Measurements from ENCODE around the gene LDB1. TPM values are rescaled to one million over a fixed set of nuclear protein-coding genes. Genes with fewer than 3 reads are reported as not detected.

Gene LDB1, protein sequence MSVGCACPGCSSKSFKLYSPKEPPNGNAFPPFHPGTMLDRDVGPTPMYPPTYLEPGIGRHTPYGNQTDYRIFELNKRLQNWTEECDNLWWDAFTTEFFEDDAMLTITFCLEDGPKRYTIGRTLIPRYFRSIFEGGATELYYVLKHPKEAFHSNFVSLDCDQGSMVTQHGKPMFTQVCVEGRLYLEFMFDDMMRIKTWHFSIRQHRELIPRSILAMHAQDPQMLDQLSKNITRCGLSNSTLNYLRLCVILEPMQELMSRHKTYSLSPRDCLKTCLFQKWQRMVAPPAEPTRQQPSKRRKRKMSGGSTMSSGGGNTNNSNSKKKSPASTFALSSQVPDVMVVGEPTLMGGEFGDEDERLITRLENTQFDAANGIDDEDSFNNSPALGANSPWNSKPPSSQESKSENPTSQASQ
- 29.2 TPM for total RNA-seq

DNA sequence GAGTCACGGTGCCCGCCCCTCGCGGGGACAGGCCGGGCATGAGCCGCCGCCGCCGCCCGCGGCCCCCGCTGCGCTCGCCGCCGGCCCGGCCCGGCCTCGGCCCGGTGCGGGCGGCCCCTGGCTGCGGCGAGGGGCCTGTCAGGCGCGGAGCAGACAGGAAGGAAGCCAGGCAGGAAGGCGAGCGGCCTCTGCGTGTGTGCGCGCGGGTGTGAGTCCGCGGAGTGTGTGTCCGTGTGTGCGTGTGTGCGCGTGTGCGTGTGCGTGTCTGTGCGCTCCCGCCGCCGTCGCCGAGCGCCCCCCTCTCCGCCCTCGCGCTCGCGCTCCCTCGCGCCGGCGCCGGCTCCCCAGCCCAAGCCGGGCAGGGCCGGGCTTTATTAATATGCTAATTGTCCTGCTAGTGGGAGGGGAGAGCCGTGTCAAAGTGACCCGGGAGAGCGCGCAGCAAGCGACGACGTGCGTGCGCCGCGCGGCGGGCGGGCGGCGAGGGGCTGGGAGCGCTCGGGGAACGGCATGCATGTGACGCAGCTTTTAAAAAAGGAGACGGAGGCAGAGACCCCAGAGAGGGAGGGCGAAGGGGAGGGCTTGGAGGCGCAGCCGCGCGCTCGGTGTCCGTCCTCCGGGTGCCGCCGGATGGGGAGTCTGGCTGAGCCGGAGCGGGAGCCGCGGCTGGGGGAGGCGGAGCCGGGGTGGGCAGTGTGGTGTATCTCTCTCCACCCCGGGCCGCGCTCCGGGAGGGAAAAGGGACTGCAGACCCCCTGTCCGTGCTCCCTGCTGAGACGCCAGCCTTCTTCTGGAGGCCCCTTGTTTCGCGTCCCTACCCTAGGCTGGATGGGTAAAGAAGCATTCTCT lies at the start of gene LDB1:
Gene LDB1, minus strand, starts transcription at position 227 of the 849 bp plus-strand sequence. CDS start 258 bp downstream, outside the sequence.
- no peaks in the 10 kb centered on the region for H3K27me3 ChIP-seq (ENCODE audit: control insufficient read depth in 3 of 3, insufficient read depth in 3 of 3, low read length in 3 of 3)
- H3K27ac ChIP-seq (ENCODE audit: low read depth, low read length), result peak within 1 kb of the TSS; percentile 98
- peaks cover 48 to 58% (median 52%) of the 10 kb centered on the region in 3 donors for H3K4me1 ChIP-seq (ENCODE audit: control insufficient read depth in 3 of 3, insufficient read depth in 3 of 3, low read length in 3 of 3)
- H3K9me3 ChIP-seq (ENCODE audit: control insufficient read depth in 3 of 3, low read length in 3 of 3), result no peaks in the 10 kb centered on the region
- H3K9ac ChIP-seq (ENCODE audit: low read depth in 1 of 3, low read length in 3 of 3), result peak within 1 kb of the TSS; percentile 95 to 99 (median 95)
- H3K36me3 ChIP-seq (ENCODE audit: control insufficient read depth in 3 of 3, insufficient read depth in 3 of 3, low read length in 3 of 3), result no peaks in the 10 kb centered on the region
- peak within 1 kb of the TSS; percentile 91 to 96 (median 94) for H3K4me3 ChIP-seq (ENCODE audit: low read length in 3 of 3)

GRCh38 chr10:102167861-102168260 lies 47.7 kb upstream of the LDB1 start:
- Histone ChIP-seq H3K9ac (ENCODE audit: low read depth in 1 of 3, low read length in 3 of 3) (no peak overlapping the region), H3K36me3 (ENCODE audit: control insufficient read depth in 3 of 3, insufficient read depth in 3 of 3, low read length in 3 of 3) (peaks cover 5 to 11% (median 10%) of the 10 kb centered on the region in 3 donors), H3K27me3 (ENCODE audit: control insufficient read depth in 3 of 3, insufficient read depth in 3 of 3, low read length in 3 of 3) (no peaks in the 10 kb centered on the region)

DNA sequence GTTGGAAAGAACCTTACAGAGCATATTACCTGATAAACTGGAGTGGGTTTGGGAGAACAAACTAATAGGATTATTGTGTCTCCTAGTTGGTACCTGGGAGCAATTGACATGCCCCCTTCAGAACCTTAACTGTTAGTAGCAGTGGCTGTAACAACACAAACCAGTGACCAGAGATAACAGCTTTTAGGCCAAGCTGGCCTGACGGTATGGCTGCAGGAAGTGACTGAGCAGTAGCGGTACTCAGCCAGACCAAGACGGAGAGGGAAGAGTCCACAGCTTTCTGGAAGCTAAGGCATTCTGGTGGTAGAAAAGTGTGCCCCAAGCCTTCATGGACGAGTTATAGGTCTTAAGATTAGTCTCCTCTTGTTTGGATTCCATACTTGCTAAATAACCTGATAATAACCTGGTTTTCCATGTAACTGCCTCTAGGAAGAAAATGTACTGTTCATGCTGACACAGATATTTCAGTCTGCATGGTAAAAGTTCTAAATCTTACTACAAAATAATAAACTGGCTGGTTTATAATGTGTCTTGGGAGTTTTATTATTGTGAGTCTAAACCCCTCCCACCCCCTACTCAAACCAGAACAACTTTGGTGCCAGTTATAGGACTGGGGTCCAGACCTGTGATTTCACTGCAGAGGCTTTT lies 43.3 kb upstream of the LDB1 start:
- H3K36me3 ChIP-seq (ENCODE audit: control insufficient read depth in 3 of 3, insufficient read depth in 3 of 3, low read length in 3 of 3), result peaks cover 38 to 54% (median 53%) of the 10 kb centered on the region in 3 donors

More at GRCh38 chr10:102167861-102168260, 47.7 kb upstream of the LDB1 start:
- H3K4me1 ChIP-seq (ENCODE audit: control insufficient read depth in 3 of 3, insufficient read depth in 3 of 3, low read length in 3 of 3), result peaks cover 0 to 7% (median 4%) of the 10 kb centered on the region in 3 donors
- no peak overlapping the region for H3K27ac ChIP-seq (ENCODE audit: low read depth, low read length)
- H3K9me3 ChIP-seq (ENCODE audit: control insufficient read depth in 3 of 3, low read length in 3 of 3), result no peaks in the 10 kb centered on the region
- H3K4me3 ChIP-seq (ENCODE audit: low read length in 3 of 3), result no peak overlapping the region

DNA sequence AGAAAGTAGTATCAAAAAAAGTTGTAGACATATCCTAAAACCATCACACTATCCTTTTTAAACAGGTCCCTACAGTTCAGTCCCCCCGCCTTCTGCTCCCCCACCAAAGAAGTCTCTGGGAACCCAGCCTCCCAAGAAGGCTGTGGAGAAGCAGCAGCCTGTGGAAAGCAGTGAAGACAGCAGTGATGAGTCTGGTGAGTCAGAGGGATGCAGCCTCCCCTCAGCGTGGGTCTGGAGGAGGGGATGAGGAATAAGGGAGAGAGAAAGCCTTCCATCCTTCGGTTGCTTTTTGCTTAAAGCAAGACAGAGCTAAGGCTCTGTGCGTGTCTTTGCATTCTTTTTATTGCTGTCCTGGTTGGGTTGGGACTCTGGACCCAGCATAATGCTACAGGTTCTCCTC lies 39.7 kb upstream of the LDB1 start:
- Histone ChIP-seq H3K4me3 (ENCODE audit: low read length in 3 of 3) (no peak overlapping the region), H3K27me3 (ENCODE audit: control insufficient read depth in 3 of 3, insufficient read depth in 3 of 3, low read length in 3 of 3) (no peaks in the 10 kb centered on the region), H3K4me1 (ENCODE audit: control insufficient read depth in 3 of 3, insufficient read depth in 3 of 3, low read length in 3 of 3) (no peaks in the 10 kb centered on the region), H3K27ac (ENCODE audit: low read depth, low read length) (no peak overlapping the region), H3K36me3 (ENCODE audit: control insufficient read depth in 3 of 3, insufficient read depth in 3 of 3, low read length in 3 of 3) (peaks cover 47 to 78% (median 68%) of the 10 kb centered on the region in 3 donors), H3K9ac (ENCODE audit: low read depth in 1 of 3, low read length in 3 of 3) (no peak overlapping the region), H3K9me3 (ENCODE audit: control insufficient read depth in 3 of 3, low read length in 3 of 3) (no peaks in the 10 kb centered on the region)

More for the DNA sequence above, 43.3 kb upstream of the LDB1 start:
- H3K27me3 ChIP-seq (ENCODE audit: control insufficient read depth in 3 of 3, insufficient read depth in 3 of 3, low read length in 3 of 3), result no peaks in the 10 kb centered on the region
- no peak overlapping the region for H3K27ac ChIP-seq (ENCODE audit: low read depth, low read length)
- H3K4me1 ChIP-seq (ENCODE audit: control insufficient read depth in 3 of 3, insufficient read depth in 3 of 3, low read length in 3 of 3), result no peaks in the 10 kb centered on the region
- H3K9ac ChIP-seq (ENCODE audit: low read depth in 1 of 3, low read length in 3 of 3), result no peak overlapping the region
- H3K9me3 ChIP-seq (ENCODE audit: control insufficient read depth in 3 of 3, low read length in 3 of 3), result no peaks in the 10 kb centered on the region
- H3K4me3 ChIP-seq (ENCODE audit: low read length in 3 of 3), result no peak overlapping the region

GRCh38 chr10:102159051-102159597 lies 39.0 kb upstream of the LDB1 start:
- peaks cover 51 to 78% (median 69%) of the 10 kb centered on the region in 3 donors for H3K36me3 ChIP-seq (ENCODE audit: control insufficient read depth in 3 of 3, insufficient read depth in 3 of 3, low read length in 3 of 3)
- H3K9ac ChIP-seq (ENCODE audit: low read depth in 1 of 3, low read length in 3 of 3), result no peak overlapping the region
- no peaks in the 10 kb centered on the region for H3K9me3 ChIP-seq (ENCODE audit: control insufficient read depth in 3 of 3, low read length in 3 of 3)
- no peak overlapping the region for H3K27ac ChIP-seq (ENCODE audit: low read depth, low read length)
- H3K27me3 ChIP-seq (ENCODE audit: control insufficient read depth in 3 of 3, insufficient read depth in 3 of 3, low read length in 3 of 3), result no peaks in the 10 kb centered on the region
- H3K4me1 ChIP-seq (ENCODE audit: control insufficient read depth in 3 of 3, insufficient read depth in 3 of 3, low read length in 3 of 3), result peaks cover 0 to 6% (median 0%) of the 10 kb centered on the region in 3 donors
- H3K4me3 ChIP-seq (ENCODE audit: low read length in 3 of 3), result no peak overlapping the region

- Histone ChIP-seq H3K27ac (ENCODE audit: low read depth, low read length) (no peak overlapping the region), H3K27me3 (ENCODE audit: control insufficient read depth in 3 of 3, insufficient read depth in 3 of 3, low read length in 3 of 3) (no peaks in the 10 kb centered on the region), H3K4me1 (ENCODE audit: control insufficient read depth in 3 of 3, insufficient read depth in 3 of 3, low read length in 3 of 3) (peaks cover 7 to 17% (median 9%) of the 10 kb centered on the region in 3 donors), H3K36me3 (ENCODE audit: control insufficient read depth in 3 of 3, insufficient read depth in 3 of 3, low read length in 3 of 3) (peaks cover 46 to 61% (median 53%) of the 10 kb centered on the region in 3 donors), H3K9ac (ENCODE audit: low read depth in 1 of 3, low read length in 3 of 3) (no peak overlapping the region), H3K9me3 (ENCODE audit: control insufficient read depth in 3 of 3, low read length in 3 of 3) (no peaks in the 10 kb centered on the region), H3K4me3 (ENCODE audit: low read length in 3 of 3) (no peak overlapping the region)
These were observed 37.1 kb upstream of the LDB1 start for GRCh38 chr10:102157224-102157623.

DNA sequence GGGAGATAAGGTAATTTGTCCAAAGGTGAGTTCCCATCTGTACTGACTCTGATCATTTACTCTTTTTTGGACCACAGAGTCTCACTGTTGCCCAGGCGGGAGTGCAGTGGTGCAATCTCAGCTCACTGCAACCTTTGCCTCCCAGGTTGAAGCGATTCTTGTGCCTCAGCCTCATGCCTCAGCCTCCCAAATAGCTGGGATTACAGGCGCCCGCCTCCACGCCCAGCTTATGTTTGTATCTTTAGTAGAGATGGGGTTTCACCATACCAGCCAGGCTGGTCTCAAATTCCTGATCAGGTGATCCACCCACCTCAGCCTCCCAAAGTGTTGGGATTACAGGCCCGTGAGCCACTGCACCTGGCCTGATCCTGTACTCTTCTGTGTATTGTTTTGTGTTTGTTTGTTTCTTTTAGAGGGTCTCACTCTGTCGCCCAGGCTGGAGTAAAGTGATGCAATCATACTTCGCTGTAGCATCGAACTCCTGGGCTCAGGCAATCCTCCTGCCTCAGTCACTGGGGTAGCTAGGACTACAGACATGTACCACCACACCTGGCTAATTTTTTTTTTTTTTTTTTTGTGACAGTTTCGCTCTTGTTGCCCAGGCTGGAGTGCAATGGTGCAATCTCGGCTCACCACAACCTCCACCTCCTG lies 34.4 kb upstream of the LDB1 start:
- Histone ChIP-seq H3K36me3 (ENCODE audit: control insufficient read depth in 3 of 3, insufficient read depth in 3 of 3, low read length in 3 of 3) (peaks cover 20 to 35% (median 34%) of the 10 kb centered on the region in 3 donors), H3K4me1 (ENCODE audit: control insufficient read depth in 3 of 3, insufficient read depth in 3 of 3, low read length in 3 of 3) (peaks cover 12 to 24% (median 13%) of the 10 kb centered on the region in 3 donors), H3K27me3 (ENCODE audit: control insufficient read depth in 3 of 3, insufficient read depth in 3 of 3, low read length in 3 of 3) (no peaks in the 10 kb centered on the region), H3K4me3 (ENCODE audit: low read length in 3 of 3) (no peak overlapping the region), H3K9me3 (ENCODE audit: control insufficient read depth in 3 of 3, low read length in 3 of 3) (no peaks in the 10 kb centered on the region), H3K9ac (ENCODE audit: low read depth in 1 of 3, low read length in 3 of 3) (no peak overlapping the region), H3K27ac (ENCODE audit: low read depth, low read length) (no peak overlapping the region)

DNA sequence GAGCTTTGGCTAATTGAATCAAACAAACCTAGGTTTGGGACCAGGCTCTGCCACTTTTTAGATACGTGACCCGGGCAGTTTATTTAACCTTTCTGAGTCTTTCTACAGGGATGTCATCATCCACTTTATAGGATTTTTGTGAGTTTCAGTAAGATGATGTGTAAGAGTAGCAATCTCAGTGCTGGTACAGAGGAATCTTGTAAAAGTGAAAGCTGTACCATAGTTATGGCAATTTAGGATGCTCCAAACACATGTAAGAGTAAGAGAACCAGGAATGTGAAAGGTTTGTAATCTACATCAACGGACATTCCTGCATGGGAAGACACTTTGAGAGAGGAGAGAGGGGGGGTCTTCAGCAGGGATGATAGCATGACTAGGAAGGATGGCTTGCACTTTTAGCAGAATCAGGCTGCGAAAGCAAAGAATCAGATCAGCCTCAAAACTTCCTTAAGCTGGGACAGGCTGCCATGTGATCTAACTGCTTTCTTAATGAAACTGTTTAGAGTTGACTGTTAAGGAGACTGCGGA lies 33.0 kb upstream of the LDB1 start:
- Histone ChIP-seq H3K27ac (ENCODE audit: low read depth, low read length) (peak overlapping the region; percentile 95), H3K9me3 (ENCODE audit: control insufficient read depth in 3 of 3, low read length in 3 of 3) (no peaks in the 10 kb centered on the region), H3K4me1 (ENCODE audit: control insufficient read depth in 3 of 3, insufficient read depth in 3 of 3, low read length in 3 of 3) (peaks cover 12 to 24% (median 13%) of the 10 kb centered on the region in 3 donors), H3K4me3 (ENCODE audit: low read length in 3 of 3) (peak overlapping the region; percentile 95 to 98 (median 95)), H3K9ac (ENCODE audit: low read depth in 1 of 3, low read length in 3 of 3) (peak overlapping the region; percentile 9 to 97 (median 95)), H3K27me3 (ENCODE audit: control insufficient read depth in 3 of 3, insufficient read depth in 3 of 3, low read length in 3 of 3) (no peaks in the 10 kb centered on the region), H3K36me3 (ENCODE audit: control insufficient read depth in 3 of 3, insufficient read depth in 3 of 3, low read length in 3 of 3) (peaks cover 23 to 34% (median 33%) of the 10 kb centered on the region in 3 donors)

- Histone ChIP-seq H3K4me3 (ENCODE audit: low read length in 3 of 3) (peak overlapping the region; percentile 95 to 98 (median 95)), H3K4me1 (ENCODE audit: control insufficient read depth in 3 of 3, insufficient read depth in 3 of 3, low read length in 3 of 3) (peaks cover 12 to 24% (median 13%) of the 10 kb centered on the region in 3 donors), H3K27me3 (ENCODE audit: control insufficient read depth in 3 of 3, insufficient read depth in 3 of 3, low read length in 3 of 3) (no peaks in the 10 kb centered on the region), H3K9ac (ENCODE audit: low read depth in 1 of 3, low read length in 3 of 3) (peak overlapping the region; percentile 95 to 97 (median 95)), H3K36me3 (ENCODE audit: control insufficient read depth in 3 of 3, insufficient read depth in 3 of 3, low read length in 3 of 3) (peaks cover 23 to 35% (median 33%) of the 10 kb centered on the region in 3 donors), H3K27ac (ENCODE audit: low read depth, low read length) (peak overlapping the region; percentile 95), H3K9me3 (ENCODE audit: control insufficient read depth in 3 of 3, low read length in 3 of 3) (no peaks in the 10 kb centered on the region)
These were observed 32.4 kb upstream of the LDB1 start for GRCh38 chr10:102152545-102152890.
